22Rv1 (cell line): ENCODE results near the gene CERS3.

Experiments
- CTCF ChIP-seq: fragments of 450-650 bp; IDR thresholded peaks from 2 replicates; pipeline ENCODE4 v1.5.1; 2017; ENCODE audit warnings: mild to moderate bottlenecking
- ZFX ChIP-seq: fragments of 450-650 bp; IDR thresholded peaks from 2 replicates; pipeline ENCODE4 v1.6.1; 2017; ENCODE audit warnings: antibody characterized with exemption, borderline replicate concordance

- TF ChIP-seq CTCF = no peak
- no peak for TF ChIP-seq ZFX
These were observed 10.9 kb downstream of the CERS3 start for GRCh38 chr15:100517846-100518245.
